ENCODE data around the gene HASPIN.
"Not testable (repeated sequence)": the region's sequence is repeated elsewhere in the genome, so short reads cannot be mapped to it uniquely, and the experiment has no call there.

HASPIN gene

DNA sequence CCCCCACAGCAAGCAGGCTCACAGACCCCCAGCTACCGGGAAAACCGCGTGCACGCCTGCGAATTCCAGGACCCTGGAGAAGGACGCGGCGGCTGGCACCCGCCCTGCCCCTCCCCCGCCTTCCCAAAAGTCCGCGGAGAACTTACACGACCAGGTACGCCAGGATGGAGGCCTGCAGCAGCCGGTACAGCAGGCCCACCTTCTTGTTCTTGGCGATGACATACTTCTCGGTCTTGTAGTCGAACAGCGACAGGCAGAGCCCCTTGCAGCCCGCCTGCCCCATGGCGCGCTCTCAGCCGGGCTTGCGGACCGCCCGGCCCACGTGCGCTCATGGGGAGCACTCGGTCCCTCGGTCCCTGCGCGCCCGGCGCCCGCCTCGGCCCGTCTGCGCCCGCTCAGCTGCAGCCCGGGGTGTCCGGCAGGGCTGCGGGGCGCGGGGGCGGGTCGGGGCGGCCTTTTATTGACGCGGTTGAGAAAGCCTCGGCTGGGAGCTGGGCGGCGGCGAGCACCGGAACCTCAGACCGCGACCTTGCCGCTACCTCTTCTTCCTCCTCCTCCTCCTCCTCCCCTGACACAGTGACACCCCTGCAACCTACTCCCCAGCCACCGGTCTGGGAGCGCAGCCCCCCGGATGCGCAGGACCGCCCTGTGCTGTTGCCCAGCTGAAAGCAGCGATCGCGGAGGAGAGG, 27.8 kb upstream of the HASPIN start, which contains the start of gene P2RX5:
TSS of gene P2RX5 (minus strand) at position 433 of the 689 bp plus-strand sequence. CDS start at position 283, 150 bp downstream.
- in situ Hi-C loops (cut with MboI; ENCODE audit: low sequenced_read_pairs), result no loop called here

DNA sequence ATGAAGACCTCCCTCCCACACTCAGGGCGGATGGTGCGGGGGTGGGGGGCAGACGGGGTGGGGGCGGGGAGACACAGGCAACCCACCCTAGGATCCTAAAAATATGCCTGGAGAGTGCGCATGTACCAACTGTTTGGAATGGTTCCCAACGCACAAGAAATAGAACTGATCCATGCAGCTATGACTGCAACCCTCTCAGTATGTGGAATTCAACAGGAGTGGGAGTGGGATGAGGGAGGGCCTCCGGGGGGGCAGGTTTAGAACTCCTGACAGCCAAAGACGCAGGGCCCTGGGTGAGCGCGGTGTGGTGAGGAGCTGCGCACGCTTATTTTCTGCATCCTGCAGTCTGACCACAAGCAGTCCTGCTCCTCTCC, 26.6 kb upstream of the HASPIN start:
- in situ Hi-C loops (cut with MboI; ENCODE audit: low sequenced_read_pairs), result no loop called here

DNA sequence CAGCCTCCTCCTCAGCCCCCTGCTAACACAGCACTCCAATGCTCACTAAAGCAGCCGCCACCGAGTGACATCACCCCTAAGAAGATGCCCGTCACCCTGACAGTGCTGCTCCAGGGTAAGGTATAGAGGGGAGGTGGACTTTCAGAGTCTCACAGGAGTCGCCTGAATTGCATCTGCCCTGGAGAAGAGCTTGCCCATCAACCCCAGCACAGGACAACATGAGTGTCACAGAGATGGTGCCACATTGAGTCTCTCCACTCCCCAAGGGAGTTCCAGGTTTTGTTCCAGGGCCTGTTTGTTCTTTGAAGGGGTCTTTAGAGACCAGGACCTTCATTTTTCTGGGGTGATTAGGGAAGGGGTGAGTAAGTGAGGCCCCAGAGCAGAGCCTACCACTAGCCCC, 25.6 kb upstream of the HASPIN start:
- in situ Hi-C loops (cut with MboI; ENCODE audit: low sequenced_read_pairs), result no loop called here

DNA sequence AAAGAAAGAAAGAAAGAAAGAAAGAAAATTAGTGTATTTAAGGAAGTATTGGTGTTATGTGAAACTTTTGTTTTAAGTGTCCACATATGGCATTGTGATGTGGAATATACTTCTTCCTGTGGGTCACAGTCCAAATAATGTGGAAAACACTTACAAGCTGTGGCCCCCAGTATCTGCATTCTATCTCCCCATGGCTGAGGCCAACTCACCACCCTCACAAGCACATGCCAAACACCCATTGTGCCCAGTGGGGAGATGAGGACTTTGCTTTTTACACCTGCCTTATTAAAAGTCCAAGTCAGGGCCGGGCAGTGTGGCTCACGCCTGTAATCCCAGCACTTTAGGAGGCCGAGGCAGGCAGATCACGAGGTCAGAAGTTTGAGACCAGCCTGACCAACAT, 23.8 kb upstream of the HASPIN start:
- in situ Hi-C loops (cut with MboI; ENCODE audit: low sequenced_read_pairs), result no loop called here

DNA sequence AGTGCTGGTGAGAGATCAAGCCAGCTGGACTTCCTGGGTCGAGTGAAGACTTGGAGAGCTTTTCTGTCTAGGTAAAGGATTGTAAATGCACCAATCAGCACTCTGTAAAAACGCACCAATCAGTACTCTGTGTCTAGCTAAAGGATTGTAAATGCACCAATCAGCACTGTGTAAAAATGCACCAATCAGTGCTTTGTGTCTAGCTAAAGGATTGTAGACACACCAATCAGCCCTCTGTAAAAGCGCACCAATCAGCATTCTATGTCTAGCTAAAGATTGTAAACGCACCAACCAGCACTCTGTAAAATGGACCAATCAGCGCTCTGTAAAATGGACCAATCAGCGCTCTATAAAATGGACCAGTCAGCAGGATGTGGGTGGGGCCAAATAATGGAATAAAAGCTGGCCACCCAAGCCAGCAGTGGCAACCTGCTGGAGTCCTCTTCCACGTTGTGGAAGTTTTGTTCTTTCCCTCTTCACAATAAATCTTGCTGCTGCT, 21.6 kb upstream of the HASPIN start:
- in situ Hi-C loops (cut with MboI; ENCODE audit: low sequenced_read_pairs), result not testable (repeated sequence)

DNA sequence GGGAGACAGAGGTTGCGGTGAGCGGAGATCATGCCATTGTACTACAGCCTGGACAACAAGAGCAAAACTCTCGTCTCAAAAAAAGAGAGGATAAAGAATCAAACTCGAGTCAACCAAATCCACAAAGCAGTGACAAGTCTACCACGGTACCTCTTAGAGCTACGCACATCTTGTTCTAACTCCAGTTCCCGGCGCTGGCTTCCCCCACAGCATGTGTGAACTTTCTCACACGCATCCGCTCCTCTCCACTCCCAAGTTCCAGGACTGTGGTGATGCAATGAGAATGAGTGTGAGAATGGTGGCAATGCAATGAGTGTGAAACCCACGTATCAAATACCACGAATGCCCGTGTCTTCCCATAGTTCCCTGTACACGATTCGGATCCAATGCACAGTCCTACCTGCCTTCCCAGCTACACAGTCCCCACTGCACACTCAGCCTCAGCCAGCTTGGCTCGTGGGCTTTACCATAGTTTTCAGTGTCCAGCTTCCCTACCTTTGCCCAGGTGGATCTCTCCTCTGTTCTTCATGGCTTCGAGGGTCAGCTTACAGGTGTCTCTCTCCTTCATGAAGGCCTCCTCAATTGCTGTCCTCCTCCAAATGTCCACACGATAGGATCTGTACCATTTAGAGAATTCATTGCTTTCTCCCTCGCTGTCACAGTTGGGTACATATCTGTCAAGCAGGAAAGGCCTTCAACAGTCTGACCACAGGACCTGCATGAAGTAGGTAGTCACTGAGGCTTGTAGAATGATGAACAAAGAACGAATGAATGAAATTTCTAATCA, 18.6 kb upstream of the HASPIN start:
- in situ Hi-C loops (cut with MboI; ENCODE audit: low sequenced_read_pairs), result no loop called here

DNA sequence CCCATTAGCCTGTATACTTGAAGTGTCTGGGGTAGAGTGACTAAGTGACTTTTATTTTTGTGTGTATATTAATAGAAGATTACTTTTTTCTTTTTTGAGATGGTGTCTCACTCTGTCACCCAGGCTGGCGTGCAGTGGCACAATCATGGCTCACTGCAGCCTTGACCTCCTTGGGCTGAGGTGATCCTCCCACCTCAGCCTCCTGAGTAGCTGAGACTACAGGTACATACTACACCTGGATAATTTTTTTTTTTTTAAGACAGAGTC, 18.1 kb upstream of the HASPIN start:
- in situ Hi-C loops (cut with MboI; ENCODE audit: low sequenced_read_pairs), result not testable (repeated sequence)

DNA sequence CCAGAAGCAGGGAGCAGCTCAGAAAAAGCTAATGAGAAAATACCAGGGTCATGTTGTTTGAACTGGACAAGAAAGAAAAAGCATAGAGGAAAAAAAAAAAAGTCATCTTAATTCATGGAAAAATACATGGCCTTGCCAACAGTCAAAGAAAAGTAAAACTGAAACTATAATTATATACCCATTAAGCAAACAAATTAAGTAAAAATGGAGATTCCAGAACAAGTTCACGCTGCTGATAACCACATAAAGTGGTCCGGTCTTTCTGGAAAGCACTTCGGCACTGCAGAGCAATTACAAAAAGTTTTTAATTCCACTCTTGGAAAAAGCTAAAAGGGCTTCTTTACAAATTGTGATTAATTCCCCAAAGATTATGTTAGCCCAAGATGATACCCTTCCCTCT, 15.3 kb upstream of the HASPIN start:
- in situ Hi-C loops (cut with MboI; ENCODE audit: low sequenced_read_pairs), result no loop called here

DNA sequence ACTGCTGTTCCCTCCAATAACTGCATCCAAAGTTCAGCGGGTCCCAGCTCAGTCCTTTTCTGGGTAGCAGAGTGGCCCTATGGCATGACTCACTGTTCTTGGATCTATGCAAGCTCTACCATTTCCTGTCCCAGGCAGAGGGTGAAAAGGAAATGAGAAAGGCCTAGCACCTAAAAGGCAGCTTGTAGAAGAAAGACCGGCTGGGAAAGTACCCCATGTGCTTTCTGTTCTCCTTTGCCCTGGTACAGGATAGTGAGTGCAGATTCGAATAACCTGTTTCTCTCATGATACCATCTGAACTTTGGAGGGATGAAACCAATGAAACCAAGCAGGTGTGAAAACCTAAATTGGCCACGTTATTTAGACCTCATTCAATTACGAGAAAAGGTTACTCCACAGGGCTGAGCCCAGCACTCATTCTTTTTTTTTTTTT, 12.7 kb upstream of the HASPIN start:
- in situ Hi-C loops (cut with MboI; ENCODE audit: low sequenced_read_pairs), result no loop called here

DNA sequence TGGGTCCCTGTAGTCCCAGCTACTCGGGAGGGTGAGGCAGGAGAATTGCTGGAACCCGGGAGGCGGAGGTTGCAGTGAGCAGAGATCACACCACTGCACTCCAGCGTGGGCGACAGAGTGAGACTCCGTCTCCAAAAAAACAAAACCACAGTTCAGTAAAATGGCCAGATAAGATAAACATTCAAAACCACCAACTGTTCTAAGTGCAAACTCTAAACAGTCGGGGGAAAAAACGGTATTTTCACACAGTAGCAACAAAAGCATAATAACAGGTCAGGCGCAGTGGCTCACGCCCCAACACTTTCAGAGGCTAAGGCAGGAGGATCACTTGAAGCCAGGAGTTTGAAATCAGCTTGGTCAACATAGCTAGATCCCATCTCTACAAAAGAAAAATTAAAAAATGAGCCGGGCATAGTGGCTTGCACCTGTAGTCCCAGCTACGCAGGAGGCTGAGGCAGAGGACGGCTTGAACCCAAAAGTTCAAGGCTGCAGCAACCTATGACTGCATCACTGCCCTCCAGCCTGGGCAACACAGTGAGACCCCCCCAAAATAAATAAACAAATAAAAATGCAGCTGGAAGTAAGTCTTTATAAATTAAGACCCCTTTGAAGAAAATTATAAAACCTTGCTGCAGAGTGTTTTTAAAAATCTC, 10.8 kb upstream of the HASPIN start:
- in situ Hi-C loops (cut with MboI; ENCODE audit: low sequenced_read_pairs), result no loop called here

DNA sequence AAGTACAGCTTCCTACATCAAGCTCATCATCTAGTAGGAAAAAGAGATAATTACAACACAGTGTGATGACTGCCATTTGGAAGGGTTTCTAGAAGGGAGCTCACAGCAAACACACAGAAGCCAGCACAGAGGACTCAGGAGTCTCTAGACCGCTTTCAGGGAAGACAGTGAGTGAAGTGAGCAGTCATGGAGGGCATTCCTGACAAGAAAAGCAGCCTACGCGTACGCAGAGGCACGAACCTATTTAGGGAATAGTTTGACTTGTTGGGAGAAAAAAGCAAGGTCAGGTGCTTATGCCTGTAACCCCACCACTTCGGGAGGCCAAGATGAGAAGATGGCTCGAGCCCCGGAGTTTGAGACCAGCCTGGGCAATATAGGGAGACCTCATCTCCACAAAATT, 8.4 kb upstream of the HASPIN start:
- in situ Hi-C loops (cut with MboI; ENCODE audit: low sequenced_read_pairs), result no loop called here

DNA sequence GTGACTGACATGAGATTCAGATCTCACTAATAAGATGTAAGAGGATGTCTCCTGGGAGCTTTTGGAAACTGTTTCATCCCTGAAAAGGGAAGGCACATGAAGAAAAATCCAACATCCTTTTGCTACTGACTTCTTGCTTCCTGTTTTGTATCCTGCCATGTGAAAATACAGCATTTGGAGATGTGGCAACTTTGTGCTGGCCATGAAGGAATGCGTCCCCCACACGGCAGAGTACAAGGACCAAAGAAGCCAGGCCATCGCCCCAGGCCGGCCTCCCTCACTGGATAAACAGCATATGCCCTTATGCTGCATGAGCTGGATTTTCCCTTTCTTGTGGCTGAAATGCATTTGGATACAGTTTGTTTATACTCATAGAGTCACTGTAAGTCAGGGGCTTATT, 5.5 kb upstream of the HASPIN start:
- in situ Hi-C loops (cut with MboI; ENCODE audit: low sequenced_read_pairs), result no loop called here

DNA sequence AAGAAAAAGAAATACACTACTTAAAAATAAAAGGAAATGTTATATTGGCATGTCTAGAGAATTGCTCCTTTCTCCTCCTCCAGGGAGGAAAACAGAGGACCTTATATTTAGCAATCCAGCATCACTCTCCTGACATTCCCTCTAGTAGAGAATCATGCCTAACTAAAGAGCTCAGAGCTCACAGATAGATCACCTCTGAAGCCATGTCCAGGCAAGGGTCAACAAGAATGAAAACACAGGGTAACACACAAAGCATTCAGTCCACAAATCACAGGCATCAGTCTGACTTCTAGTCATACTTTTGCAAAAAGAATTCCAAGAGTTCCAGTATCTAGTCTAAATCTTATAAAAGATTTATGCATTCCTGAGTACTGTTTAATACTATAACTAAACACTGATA, 4.4 kb upstream of the HASPIN start:
- in situ Hi-C loops (cut with MboI; ENCODE audit: low sequenced_read_pairs), result no loop called here

DNA sequence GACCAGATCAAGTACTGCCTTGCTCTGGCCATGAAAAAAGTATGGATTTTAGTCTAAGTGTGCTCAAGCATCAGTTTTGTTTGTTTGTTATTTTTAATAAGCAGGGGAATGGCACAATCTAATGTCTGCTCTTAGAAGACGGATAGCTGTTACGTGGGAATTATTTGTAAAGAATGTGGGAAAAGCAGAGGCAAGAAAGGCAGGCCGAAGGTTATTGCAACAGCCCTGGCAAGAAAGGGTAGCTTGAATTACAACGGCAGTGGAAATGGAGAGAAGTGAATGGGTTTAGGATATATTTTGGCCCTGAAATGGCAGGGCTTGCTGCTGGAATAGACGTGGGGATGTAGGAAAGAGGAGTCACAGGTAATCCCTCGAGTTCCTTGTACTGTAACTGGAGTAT, 987 bp upstream of the HASPIN start:
- in situ Hi-C loops (cut with MboI; ENCODE audit: low sequenced_read_pairs), result no loop called here

DNA sequence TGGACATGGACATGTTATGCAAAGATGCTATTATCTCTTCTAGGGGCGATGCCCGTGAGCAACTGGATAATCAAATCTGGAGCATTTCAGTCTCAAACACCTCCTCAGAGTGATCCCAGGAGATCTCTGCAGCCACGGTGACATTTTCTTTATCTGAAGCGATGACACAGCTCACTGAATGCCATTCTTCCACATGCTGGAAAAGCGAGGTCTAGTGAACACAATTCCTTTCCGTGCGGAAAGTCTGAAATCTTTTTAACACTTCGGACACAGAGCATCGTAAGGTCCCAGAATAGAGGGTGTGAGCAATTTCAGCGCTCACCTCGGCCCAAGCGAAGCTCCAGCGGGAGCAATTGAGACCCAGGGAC, 531 bp upstream of the HASPIN start:
- in situ Hi-C loops (cut with MboI; ENCODE audit: low sequenced_read_pairs), result no loop called here

DNA sequence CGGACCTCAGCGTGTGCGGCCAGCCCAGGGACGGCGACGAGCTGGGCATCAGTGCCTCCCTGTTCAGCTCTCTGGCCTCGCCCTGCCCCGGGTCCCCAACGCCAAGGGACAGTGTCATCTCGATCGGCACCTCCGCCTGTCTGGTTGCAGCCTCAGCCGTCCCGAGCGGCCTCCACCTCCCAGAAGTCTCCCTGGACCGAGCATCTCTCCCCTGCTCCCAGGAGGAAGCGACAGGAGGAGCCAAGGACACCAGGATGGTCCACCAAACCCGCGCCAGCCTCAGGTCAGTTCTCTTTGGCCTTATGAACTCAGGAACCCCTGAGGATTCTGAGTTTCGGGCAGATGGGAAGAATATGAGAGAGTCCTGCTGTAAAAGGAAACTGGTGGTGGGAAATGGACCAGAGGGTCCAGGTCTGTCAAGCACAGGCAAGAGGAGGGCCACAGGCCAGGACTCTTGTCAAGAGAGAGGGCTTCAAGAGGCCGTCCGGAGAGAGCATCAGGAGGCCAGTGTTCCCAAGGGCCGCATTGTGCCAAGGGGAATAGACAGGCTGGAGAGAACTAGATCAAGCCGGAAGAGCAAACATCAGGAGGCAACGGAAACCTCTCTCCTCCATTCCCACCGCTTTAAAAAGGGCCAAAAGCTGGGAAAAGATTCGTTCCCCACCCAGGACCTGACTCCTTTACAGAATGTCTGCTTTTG, 825 bp downstream of the HASPIN start:
- in situ Hi-C loops (cut with MboI; ENCODE audit: low sequenced_read_pairs), result no loop called here

DNA sequence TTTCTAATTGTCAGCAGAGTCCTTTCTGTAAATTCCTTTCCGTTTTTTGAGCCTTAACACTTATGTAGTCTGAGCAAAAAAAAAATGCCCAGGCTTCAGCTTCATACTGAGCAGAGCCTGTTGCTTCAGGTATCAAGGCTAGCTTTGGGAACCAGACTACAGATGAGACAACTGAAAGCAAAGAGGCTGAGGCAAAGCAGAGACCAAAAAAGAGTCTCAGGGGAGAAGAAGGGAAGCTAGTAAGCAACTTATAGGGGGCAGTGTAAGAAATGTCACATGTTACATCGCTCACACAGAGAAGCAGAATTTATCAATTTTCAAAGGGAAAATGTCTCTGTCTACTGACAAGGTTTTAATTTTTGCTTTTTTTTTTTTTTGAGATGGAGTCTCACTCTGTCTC, 3.3 kb downstream of the HASPIN start:
- in situ Hi-C loops (cut with MboI; ENCODE audit: low sequenced_read_pairs), result no loop called here

DNA sequence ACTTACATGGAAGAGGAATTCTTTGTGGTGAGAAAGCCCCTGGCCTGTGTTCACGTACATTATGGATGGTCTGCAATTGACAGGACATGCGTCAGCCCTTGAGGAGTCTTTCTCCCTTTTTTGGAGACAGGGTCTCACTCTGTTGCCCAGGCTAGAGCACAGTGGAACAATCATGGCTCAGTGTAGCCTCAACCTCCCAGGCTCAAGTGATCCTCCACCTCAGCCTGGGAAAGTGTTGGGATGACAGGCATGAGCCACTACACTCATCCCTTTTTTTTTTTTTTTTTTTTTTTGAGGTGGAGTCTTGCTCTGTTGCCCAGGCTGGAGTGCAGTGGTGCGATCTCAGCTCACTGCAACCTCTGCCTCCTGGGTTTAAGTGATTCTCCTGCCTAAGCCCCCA, 4.4 kb downstream of the HASPIN start:
- in situ Hi-C loops (cut with MboI; ENCODE audit: low sequenced_read_pairs), result not testable (repeated sequence)

DNA sequence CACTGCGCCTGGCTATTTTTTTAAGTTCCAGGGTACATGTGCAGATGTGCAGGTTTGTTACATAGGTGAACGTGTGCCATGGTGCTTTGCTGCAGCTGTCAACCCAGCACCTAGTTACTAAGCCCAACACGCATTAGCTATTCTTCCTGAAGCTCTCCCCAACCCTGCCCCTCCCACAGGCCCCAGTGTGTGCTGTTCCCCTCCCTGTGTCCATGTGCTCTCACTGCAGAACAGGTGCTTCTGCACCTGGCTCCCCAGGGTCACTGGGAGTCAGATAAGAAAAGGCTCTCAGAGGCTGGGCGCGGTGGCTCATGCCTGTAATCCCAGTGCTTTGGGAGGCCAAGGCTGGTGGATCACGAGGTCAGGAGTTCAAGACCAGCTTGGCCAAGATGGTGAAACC, 6.2 kb downstream of the HASPIN start:
- in situ Hi-C loops (cut with MboI; ENCODE audit: low sequenced_read_pairs), result loop anchor here (10.0 kb wide), 1 partner anchor 95 kb away; no protein-coding TSS in a partner anchor

DNA sequence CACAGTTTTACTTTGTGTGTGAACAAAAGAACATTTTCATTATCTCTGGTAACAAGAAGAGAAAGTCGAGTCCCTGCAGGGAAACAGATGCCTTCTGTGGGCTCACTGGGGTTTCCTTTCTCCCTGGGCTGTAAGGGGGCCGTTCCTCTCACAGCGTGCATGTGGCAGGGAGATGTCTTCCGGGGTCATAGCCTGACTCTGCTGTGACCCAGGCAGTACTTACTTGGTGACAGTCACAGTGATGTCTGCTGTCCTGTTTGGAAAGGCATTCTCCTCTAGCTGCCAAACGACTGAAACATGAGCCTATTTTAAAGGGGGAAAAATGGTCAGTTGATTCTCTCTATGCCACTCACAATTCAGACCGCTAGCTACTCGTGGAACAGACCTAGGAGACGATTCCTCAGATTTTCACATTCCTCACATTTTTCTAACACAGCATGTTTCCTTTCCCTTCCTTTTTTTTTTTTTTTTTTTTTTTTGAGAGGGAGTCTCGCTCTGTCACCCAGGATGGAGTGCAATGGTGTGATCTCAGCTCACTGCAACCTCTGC, 7.3 kb downstream of the HASPIN start:
- in situ Hi-C loops (cut with MboI; ENCODE audit: low sequenced_read_pairs), result loop anchor here (10.0 kb wide), 1 partner anchor 94 kb away; no protein-coding TSS in a partner anchor

DNA sequence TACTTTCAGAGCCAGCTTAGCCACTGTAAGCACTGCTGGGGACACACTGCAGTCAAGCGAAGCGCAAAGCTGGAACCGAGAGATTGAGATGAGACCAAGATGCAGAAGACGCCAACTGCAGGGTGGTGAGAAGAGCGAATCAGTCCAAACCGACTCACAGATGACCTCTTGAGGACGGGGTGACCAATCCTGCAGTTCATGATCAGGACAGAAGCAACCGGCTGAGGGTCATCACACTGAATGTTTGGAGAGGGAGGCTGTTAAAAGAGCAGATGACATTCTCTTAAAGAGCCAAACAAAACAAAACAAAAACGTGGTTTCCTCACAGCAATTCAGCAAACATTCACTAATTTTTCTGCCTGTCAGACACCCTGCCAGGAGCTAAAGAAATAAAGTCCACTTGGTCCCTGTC, 8.5 kb downstream of the HASPIN start:
- in situ Hi-C loops (cut with MboI; ENCODE audit: low sequenced_read_pairs), result loop anchor here (10.0 kb wide), 1 partner anchor 93 kb away; no protein-coding TSS in a partner anchor

All from HL-60/S4 (cell line).